Adrenal gland (tissue), 12 donors: ENCODE data around the gene LPGAT1. TPM values are rescaled to one million over a fixed set of nuclear protein-coding genes. Genes with fewer than 3 reads are reported as not detected.
"Not testable (repeated sequence)": the region's sequence is repeated elsewhere in the genome, so short reads cannot be mapped to it uniquely, and the experiment has no call there.

Source experiments
- DNase-seq, 7 donors: peaks; one replicate each; pipeline ENCODE4 v3.0.0-alpha.2; 2019 to 2020
- H3K27ac ChIP-seq, 5 donors: fragments of 200-600 bp; sonication (generic) in 4 of 5; 1 replicate in 3 of 5; 2 replicates in 2 of 5; pipeline versions ENCODE4 v1.5.1 to v1.8.0; 2016 to 2020; ENCODE audit warnings: mild to moderate bottlenecking in 1 of 5
- H3K27me3 ChIP-seq: fragments of 200-600 bp; 2 replicates; pipeline ENCODE4 v1.8.0; 2021
- H3K36me3 ChIP-seq, 2 donors: fragments of 200-600 bp; replicated peaks in 1 of 2; 1 replicate in 1 of 2; 2 replicates in 1 of 2; pipeline versions ENCODE4 v1.5.1 to v1.8.0; 2018 to 2022
- H3K4me1 ChIP-seq, 2 donors: fragments of 200-600 bp; replicated peaks in 1 of 2; 1 replicate in 1 of 2; 2 replicates in 1 of 2; pipeline versions ENCODE4 v1.5.1 to v1.8.0; 2018 to 2021
- H3K4me3 ChIP-seq, 4 donors: fragments of 200-600 bp; sonication (generic) in 3 of 4; one replicate each; pipeline ENCODE4 v1.5.1; 2016 to 2018
- H3K9me3 ChIP-seq, 3 donors: fragments of 200-600 bp; sonication (generic) in 1 of 3; replicated peaks in 1 of 3; 1 replicate in 2 of 3; 2 replicates in 1 of 3; pipeline versions ENCODE4 v1.5.1 to v1.8.0; 2016 to 2021
- CTCF ChIP-seq, 6 experiments: fragments of 450-650 bp in 4 of 6; fragments of 200-600 bp in 2 of 6; sonication (generic) in 1 of 6; IDR thresholded peaks; 1 replicate in 5 of 6; 2 replicates in 1 of 6; pipeline versions ENCODE4 v1.5.1 to v1.8.0; 2016 to 2021; ENCODE audit warnings: antibody characterized with exemption in 6 of 6, mild to moderate bottlenecking in 2 of 6, moderate library complexity in 1 of 6
- POLR2A ChIP-seq, 2 donors: fragments of 450-650 bp; IDR thresholded peaks; one replicate each; pipeline ENCODE4 v1.6.1; 2017; ENCODE audit warnings: antibody characterized with exemption in 2 of 2, mild to moderate bottlenecking in 2 of 2, moderate library complexity in 1 of 2
- WGBS, 4 donors: extraction: QIAGEN DNeasy Blood & Tissue Kit in 2 of 4; methylation state at CpG; one replicate each; pipeline versions ENCODE4 v1.1.5 to v1.1.7; 2013 to 2017; 5-methylcytosine and 5-hydroxymethylcytosine counted together
- intact Hi-C, 2 donors: fragments of 100-400 bp; cut with DNase I; formaldehyde crosslinking; loops; one replicate each; pipeline versions ENCODE4 v1.14.1 to v1.15.0; 2022 to 2023
- polyA plus RNA-seq, 3 donors: library from polyadenylated mRNA; stranded (reverse); fragments of 200-250 nt in 2 of 3; fragments of 350-450 nt in 1 of 3; fragmentation: Illumina TruSeq in 1 of 3; extraction: RNeasy Lipid Tissue Mini Kit (QIAGEN cat#74804) in 1 of 3; gene quantifications; one replicate each; pipeline ENCODE4 v1.2.3, GENCODE V29; 2013 to 2014
- total RNA-seq, 9 donors: library from RNA; depleted of rRNA in 4 of 9; stranded (reverse); fragments of >200 nt in 4 of 9; fragments of 120-200 nt in 1 of 9; fragmentation: NEBNext Ultra II Directional in 1 of 9; extraction: Animal tissue kit (Norgen Biotek cat#: 25700) in 1 of 9; gene quantifications; one replicate each; pipeline versions ENCODE4 v1.1.0 to v1.2.4, GENCODE V29; 2013 to 2023
- donor health status: healthy with polysubstance abuse.
- donor health status: Bipolar disorder and iron deficiency.
- donor health status: DM: yes; HTN: yes; CAD: no.
- donor health status: DM: no; HTN: no; CAD: no.
- donor health status: DM: no; HTN: no; CAD: no.
- donor health status: DM: yes; HTN: yes; CAD: no.

LPGAT1 gene
- total and polyA plus RNA-seq, 12 donors, result 10.7 to 113 (median 75.6) TPM

- Histone ChIP-seq H3K27me3 (no peaks in the 10 kb centered on the region), H3K27ac (no peak overlapping the region), H3K36me3 (no peaks in the 10 kb centered on the region), H3K9me3 (no peaks in the 10 kb centered on the region), H3K4me1 (no peaks in the 10 kb centered on the region), H3K4me3 (no peak overlapping the region)
- intact Hi-C loops, result no loop called here
- no peak for DNase-seq
- TF ChIP-seq CTCF (IDR thresholded peaks at IDR 0.05) (no peak), POLR2A (IDR thresholded peaks at IDR 0.05) (no peak)
These were observed 45.0 kb upstream of the LPGAT1 start for GRCh38 chr1:211875541-211875940.

DNA sequence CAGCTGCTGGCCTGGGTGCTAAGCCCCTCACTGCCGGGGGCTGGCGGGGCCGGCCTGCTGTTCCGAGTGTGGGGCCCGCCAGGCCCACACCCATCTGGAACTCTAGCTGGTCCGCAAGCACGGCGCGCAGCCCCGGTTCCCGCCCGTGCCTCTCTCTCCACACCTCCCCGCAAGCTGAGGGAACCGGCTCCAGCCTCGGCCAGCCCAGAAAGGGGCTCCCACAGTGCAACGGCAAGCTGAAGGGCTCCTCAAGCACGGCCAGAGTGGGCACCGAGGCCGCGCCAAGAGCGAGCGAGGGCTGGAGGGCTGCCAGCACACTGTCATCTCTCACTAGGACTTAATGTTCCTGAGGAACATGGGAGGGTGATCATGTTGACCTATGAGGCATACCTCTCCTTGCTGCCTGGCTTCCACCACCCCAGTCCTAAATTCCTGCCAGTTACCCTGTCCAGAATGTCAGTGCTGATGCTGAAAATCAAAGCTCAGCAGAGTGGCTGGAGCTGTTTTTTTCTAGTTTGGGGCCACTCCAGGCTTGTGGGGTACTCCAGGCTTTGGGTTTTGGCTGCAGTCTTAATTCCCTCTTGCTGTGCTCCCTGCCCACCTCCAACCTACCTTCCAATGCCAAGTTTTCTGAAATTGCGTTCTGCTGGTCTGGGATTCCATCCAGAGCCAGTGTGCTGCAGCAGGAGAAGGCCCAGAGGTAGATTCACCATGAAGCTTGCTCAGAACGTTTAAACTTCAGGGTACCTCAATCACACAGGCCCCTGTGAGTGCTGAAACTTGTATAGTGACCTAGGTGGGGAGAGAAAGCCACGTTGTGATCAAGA is 44.2 kb upstream of the LPGAT1 start:
- WGBS, 4 donors, result 78 to 90% (median 85%) methylated on average over 16 to 25 of the region's 25 CpGs

DNA sequence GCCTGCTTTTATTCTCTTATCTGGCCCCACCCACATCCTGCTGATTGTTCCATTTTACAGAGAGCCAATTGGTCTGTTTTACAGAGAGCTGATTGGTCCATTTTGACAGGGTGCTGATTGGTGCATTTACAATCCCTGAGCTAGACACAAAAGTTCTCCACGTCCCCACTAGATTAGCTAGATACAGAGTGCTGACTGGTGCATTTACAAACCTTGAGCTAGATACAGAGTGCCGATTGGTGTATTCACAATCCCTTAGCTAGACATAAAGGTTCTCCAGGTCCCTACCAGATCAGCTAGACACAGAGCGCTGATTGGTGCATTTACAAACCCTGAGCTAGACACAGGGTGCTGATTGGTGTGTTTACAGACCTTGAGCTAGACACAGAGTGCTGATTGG is 43.2 kb upstream of the LPGAT1 start:
- H3K4me1 ChIP-seq, H3K4me3 ChIP-seq, H3K27ac ChIP-seq, H3K36me3 ChIP-seq, H3K27me3 ChIP-seq, H3K9me3 ChIP-seq, DNase-seq, intact Hi-C loops: not testable (repeated sequence)
- 90 to 100% (median 93%) methylated on average over 1 to 3 of the region's 3 CpGs for whole genome bisulfite sequencing, 4 donors

More for the DNA sequence above, 44.2 kb upstream of the LPGAT1 start:
- Histone ChIP-seq H3K4me1 (no peaks in the 10 kb centered on the region), H3K36me3 (no peaks in the 10 kb centered on the region), H3K9me3 (no peaks in the 10 kb centered on the region), H3K27ac (no peak overlapping the region), H3K4me3 (no peak overlapping the region), H3K27me3 (no peaks in the 10 kb centered on the region)
- TF ChIP-seq POLR2A (IDR thresholded peaks at IDR 0.05) (no peak), CTCF (IDR thresholded peaks at IDR 0.05) (no peak)
- intact Hi-C loops, result no loop called here
- no peak for DNase-seq

GRCh38 chr1:211870156-211870555 is 39.6 kb upstream of the LPGAT1 start:
- Histone ChIP-seq H3K36me3 (no peaks in the 10 kb centered on the region), H3K4me3 (no peak overlapping the region), H3K4me1 (no peaks in the 10 kb centered on the region), H3K27me3 (no peaks in the 10 kb centered on the region), H3K9me3 (no peaks in the 10 kb centered on the region), H3K27ac (no peak overlapping the region)
- no peak for DNase-seq
- TF ChIP-seq CTCF (IDR thresholded peaks at IDR 0.05) (no peak), POLR2A (IDR thresholded peaks at IDR 0.05) (no peak)
- intact Hi-C loops, result no loop called here
- 61 to 85% (median 71%) methylated on average over 1 of the region's 1 CpG for WGBS, 4 donors

GRCh38 chr1:211865180-211865579 is 34.6 kb upstream of the LPGAT1 start:
- no peaks in the 10 kb centered on the region for H3K4me1 ChIP-seq
- no peak for TF ChIP-seq POLR2A (IDR thresholded peaks at IDR 0.05)
- TF ChIP-seq CTCF (IDR thresholded peaks at IDR 0.05), result no peak
- no peak overlapping the region for H3K27ac ChIP-seq
- no peak overlapping the region for H3K4me3 ChIP-seq
- H3K9me3 ChIP-seq, result no peaks in the 10 kb centered on the region
- no peak for DNase-seq
- 83 to 95% (median 92%) methylated on average over 2 of the region's 2 CpGs for WGBS, 4 donors
- H3K27me3 ChIP-seq, result no peaks in the 10 kb centered on the region
- no peaks in the 10 kb centered on the region for H3K36me3 ChIP-seq
- intact Hi-C loops, result no loop called here
